Measurements from ENCODE around the gene FAM124B. TPM values are rescaled to one million over a fixed set of nuclear protein-coding genes. Genes with fewer than 3 reads are reported as not detected.

Gene FAM124B, protein sequence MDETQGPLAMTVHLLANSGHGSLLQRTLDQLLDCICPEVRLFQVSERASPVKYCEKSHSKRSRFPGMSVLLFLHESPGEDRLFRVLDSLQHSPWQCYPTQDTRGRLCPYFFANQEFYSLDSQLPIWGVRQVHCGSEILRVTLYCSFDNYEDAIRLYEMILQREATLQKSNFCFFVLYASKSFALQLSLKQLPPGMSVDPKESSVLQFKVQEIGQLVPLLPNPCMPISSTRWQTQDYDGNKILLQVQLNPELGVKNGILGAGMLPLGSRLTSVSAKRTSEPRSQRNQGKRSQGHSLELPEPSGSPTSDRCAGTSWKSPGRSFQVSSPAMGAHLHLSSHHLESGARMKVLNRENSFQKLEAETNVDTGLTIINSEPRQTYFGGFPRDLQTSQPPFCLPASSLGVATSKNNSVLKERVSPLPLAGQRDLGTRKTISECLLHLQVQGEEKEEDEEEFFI
- 1 to 10 TPM in 2 of 4 donors, under 1 TPM in 2; 0.30 to 5.2 (median 1.1) TPM for total RNA-seq

DNA sequence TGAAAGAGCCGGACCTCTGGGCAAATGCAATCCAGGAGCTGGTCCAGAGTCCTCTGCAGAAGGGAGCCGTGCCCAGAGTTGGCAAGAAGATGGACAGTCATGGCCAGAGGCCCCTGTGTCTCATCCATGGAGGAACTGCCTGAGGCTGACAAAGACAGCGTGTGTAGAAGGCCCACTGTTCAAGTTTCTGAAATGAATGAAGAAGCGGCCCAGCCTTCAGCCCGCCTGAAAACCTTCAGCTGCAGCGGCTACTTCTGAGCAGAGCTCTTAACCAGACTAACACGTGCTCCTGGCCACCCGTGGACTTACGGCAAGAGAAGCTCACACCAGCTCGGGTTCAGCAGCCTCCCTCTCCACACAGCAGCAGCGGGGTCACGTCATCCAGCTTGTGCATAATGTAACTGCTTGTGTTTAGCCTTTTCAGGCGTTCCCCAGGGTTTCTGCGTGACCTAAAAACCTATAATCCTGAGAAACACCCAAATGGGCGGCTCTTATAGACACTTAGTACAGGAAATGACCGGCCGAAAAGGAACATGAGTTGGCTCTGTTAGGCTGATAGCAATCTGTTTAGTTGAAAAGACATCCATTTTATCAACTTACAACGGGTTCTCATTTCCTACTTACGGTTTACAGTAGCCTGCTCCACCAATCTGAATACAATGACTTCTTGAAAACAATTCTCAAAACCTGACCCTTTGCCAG is at the start of gene FAM124B:
FAM124B (minus strand) TSS at position 467 of the 702 bp plus-strand sequence; CDS start at position 128, 339 bp downstream.
- H3K27me3 ChIP-seq = no peaks in the 10 kb centered on the region
- DNase-seq (ENCODE audit: low spot score in 2 of 2) = no peak
- TF ChIP-seq EP300 (IDR thresholded peaks at IDR 0.05) = no peak
- no peak for TF ChIP-seq POLR2AphosphoS5 (IDR thresholded peaks at IDR 0.05)
- no peak for TF ChIP-seq CTCF (IDR thresholded peaks at IDR 0.05)
- H3K27ac ChIP-seq = peak within 1 kb of the TSS; percentile 60
- H3K36me3 ChIP-seq = no peaks in the 10 kb centered on the region
- H3K4me3 ChIP-seq = peak within 1 kb of the TSS; percentile 40
- 67% methylated on average over 11 of the region's 19 CpGs for WGBS
- H3K9me3 ChIP-seq = no peaks in the 10 kb centered on the region
- H3K4me1 ChIP-seq = no peaks in the 10 kb centered on the region

DNA sequence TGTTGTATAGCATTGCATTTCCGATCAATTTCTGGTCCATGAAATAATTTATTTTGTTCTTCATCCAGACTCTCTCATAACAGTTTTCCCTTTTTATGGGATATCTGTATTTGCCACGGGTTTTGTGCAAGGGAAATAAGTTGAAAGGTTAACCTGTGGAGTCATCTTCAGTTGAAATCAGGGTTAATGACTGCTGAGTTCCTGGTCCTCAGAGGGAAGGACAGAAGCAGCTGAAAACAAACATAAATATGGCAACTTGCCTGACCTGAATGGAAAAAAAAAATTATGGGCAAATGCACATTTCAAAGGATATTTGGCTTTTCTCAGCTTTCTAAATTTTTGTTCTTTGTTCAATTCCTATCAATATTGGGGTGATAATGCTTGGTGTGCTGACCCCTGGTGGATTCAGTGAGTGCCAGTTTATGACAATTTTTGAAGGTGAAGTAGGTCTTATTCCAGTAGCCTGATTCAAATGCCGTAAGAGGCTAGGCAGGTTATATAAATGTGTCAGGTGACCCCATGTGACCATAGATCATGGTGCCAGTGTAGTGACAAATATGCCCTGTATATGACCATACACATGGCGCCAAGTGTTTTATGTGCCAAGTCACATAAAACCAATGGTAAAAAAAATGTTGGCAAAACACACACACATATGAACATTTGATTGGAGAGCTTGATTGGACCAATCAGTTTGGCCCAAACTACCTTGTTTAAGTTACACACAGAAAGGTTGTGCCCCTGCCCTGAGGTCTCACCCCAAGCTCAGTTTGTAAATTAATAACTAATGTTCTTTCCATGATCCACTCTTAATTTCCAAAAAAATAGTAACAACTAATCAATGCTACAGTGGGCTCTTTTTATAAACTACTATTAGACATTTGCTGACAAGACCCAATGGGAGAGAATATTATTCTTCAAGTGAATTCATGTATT is 47.6 kb upstream of the FAM124B start:
- Histone ChIP-seq H3K27ac (no peak overlapping the region), H3K36me3 (no peaks in the 10 kb centered on the region), H3K27me3 (no peaks in the 10 kb centered on the region), H3K4me3 (no peak overlapping the region), H3K9me3 (no peaks in the 10 kb centered on the region), H3K4me1 (no peaks in the 10 kb centered on the region)
- no peak for DNase-seq (ENCODE audit: low spot score in 2 of 2)
- 42% methylated on average over 4 of the region's 4 CpGs for WGBS
- TF ChIP-seq POLR2AphosphoS5 (IDR thresholded peaks at IDR 0.05) = no peak
- TF ChIP-seq EP300 (IDR thresholded peaks at IDR 0.05) = no peak
- TF ChIP-seq CTCF (IDR thresholded peaks at IDR 0.05) = peak; percentile 22 to 42

- no peak for TF ChIP-seq CTCF (IDR thresholded peaks at IDR 0.05)
- TF ChIP-seq EP300 (IDR thresholded peaks at IDR 0.05) = no peak
- no peak for TF ChIP-seq POLR2AphosphoS5 (IDR thresholded peaks at IDR 0.05)
- no peak for TF ChIP-seq POLR2A (IDR thresholded peaks at IDR 0.05)
- no peak overlapping the region for H3K4me3 ChIP-seq
- no peaks in the 10 kb centered on the region for H3K9me3 ChIP-seq
- DNase-seq (ENCODE audit: low spot score in 2 of 2) = no peak
- H3K4me1 ChIP-seq = no peaks in the 10 kb centered on the region
- H3K27me3 ChIP-seq = no peaks in the 10 kb centered on the region
- no peaks in the 10 kb centered on the region for H3K36me3 ChIP-seq
- H3K27ac ChIP-seq = no peak overlapping the region
- WGBS = 85% methylated on average over 1 of the region's 1 CpG
Observed at GRCh38 chr2:224448236-224448635, 46.3 kb upstream of the FAM124B start.

DNA sequence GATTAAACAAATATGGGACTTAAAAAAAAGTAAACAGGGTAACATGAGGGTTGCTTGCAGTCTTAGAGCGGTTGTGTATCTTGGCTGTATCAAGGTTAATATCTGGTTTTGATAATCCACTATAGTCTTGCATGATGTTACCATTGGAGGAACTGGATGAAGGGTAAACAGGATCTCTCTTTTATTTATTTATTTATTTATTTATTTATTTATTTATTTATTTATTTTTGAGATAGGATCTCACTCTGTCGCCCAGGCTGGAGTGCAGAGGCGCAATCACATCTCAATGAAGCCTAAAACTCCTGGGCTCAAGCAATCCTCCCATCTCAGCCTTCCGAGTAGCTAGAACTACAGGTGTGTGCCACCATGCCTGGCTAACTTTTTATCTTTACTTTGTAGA is 42.9 kb upstream of the FAM124B start:
- Histone ChIP-seq H3K4me3 (no peak overlapping the region), H3K27ac (no peak overlapping the region), H3K9me3 (no peaks in the 10 kb centered on the region), H3K27me3 (no peaks in the 10 kb centered on the region), H3K36me3 (no peaks in the 10 kb centered on the region), H3K4me1 (peaks cover 13% of the 10 kb centered on the region)
- WGBS = 90% methylated on average over 4 of the region's 4 CpGs
- no peak for TF ChIP-seq CTCF (IDR thresholded peaks at IDR 0.05)
- TF ChIP-seq POLR2A (IDR thresholded peaks at IDR 0.05) = no peak
- no peak for TF ChIP-seq POLR2AphosphoS5 (IDR thresholded peaks at IDR 0.05)
- TF ChIP-seq EP300 (IDR thresholded peaks at IDR 0.05) = no peak
- no peak for DNase-seq (ENCODE audit: low spot score in 2 of 2)

Measured in suprapubic skin (tissue), 4 donors.